ENCODE data around the gene SLC25A42. TPM values are rescaled to one million over a fixed set of nuclear protein-coding genes. Genes with fewer than 3 reads are reported as not detected.

SLC25A42 gene
- total and polyA plus RNA-seq, 2 of the 4 experiments (the other 2 are of a cell fraction), result 2.0 to 9.9 TPM

DNA sequence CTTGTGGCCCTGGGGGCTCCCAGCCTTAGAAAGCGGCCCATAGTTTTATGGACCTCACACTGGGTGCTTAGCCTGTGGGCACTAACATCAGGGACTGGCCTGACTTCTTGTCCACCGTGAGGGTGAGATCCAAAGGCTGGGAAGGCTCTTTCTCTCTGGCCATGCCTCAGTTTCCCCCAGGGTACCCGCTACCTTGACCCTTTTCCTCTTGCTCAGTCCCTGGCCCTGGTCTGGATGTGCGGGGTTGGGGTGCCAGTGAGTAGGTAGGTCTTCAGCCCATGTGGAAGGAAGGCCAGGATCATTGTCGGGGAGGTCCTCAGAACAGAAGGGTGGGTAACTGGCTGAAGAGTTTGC is 76.1 kb downstream of the SLC25A42 start:
- Histone ChIP-seq H3K9ac (ENCODE audit: low read depth, low read length) (no peak overlapping the region), H3K4me1 (ENCODE audit: control insufficient read depth, insufficient read depth, low read length) (peaks cover 6% of the 10 kb centered on the region; the same call in 1 of the 2 replicates), H2AK5ac (ENCODE audit: low read depth, low read length) (no peak overlapping the region), H2BK120ac (ENCODE audit: low read depth, low read length) (no peak overlapping the region), H4K8ac (ENCODE audit: low read depth in 2 of 2, low read length in 2 of 2) (no peak overlapping the region), H3K23ac (ENCODE audit: low read depth, low read length) (no peak overlapping the region), H3K4me2 (ENCODE audit: low read depth, low read length) (no peak overlapping the region), H2AFZ (replicated peaks; ENCODE audit: low read length, poor library complexity) (peak overlapping the region; percentile 33), H3K27me3 (ENCODE audit: control insufficient read depth, insufficient read depth, low read length) (no peaks in the 10 kb centered on the region), H3K79me1 (ENCODE audit: low read depth in 1 of 2, low read length in 2 of 2) (peaks cover 8 to 19% of the 10 kb centered on the region in 2 experiments; a peak in 3 of 4 replicates), H4K5ac (ENCODE audit: low read depth, low read length) (no peak overlapping the region), H3K27ac (ENCODE audit: insufficient read depth, low read length) (no peak overlapping the region), H3K4ac (ENCODE audit: low read depth, low read length) (no peak overlapping the region), H3K14ac (replicated peaks; ENCODE audit: low read depth, low read length) (no peak overlapping the region), H2BK15ac (ENCODE audit: low read depth, low read length) (no peak overlapping the region), H2BK5ac (ENCODE audit: low read depth, low read length, poor library complexity, severe bottlenecking) (no peak overlapping the region), H3K56ac (ENCODE audit: extremely low read depth, insufficient read depth, low read length) (no peak overlapping the region), H4K20me1 (ENCODE audit: insufficient read depth, low read length) (peaks cover 4% of the 10 kb centered on the region; the same call in 1 of the 2 replicates), H4K91ac (ENCODE audit: insufficient read depth, low read depth, low read length) (no peak overlapping the region), H3K9me1 (ENCODE audit: insufficient read depth, low read length) (no peaks in the 10 kb centered on the region), H3K9me3 (ENCODE audit: control insufficient read depth, insufficient read depth, low read length) (no peaks in the 10 kb centered on the region), H3K4me3 (ENCODE audit: insufficient read depth, low read depth, low read length) (no peak overlapping the region), H3K18ac (ENCODE audit: low read depth, low read length) (no peak overlapping the region), H2BK20ac (ENCODE audit: low read depth, low read length) (no peak overlapping the region), H2AK9ac (replicated peaks; ENCODE audit: low read depth, low read length, poor library complexity) (peak overlapping the region; percentile 70), H3K36me3 (ENCODE audit: control insufficient read depth, insufficient read depth, low read length) (no peaks in the 10 kb centered on the region)
- ATAC-seq (ENCODE audit: low read depth) (no peak), DNase-seq (no peak)
- in situ Hi-C loops (cut with MboI; ENCODE audit: low sequenced_read_pairs) (no loop called here), dilution Hi-C loops (cut with HindIII; ENCODE audit: low sequenced_read_pairs, unreplicated experiment) (no loop called here), intact Hi-C loops (cut with micrococcal nuclease) (loop anchor here (1.0 to 10.0 kb wide), 3 partner anchors 77 to 185 kb away; partner anchors contain the start of genes MAU2, SLC25A42 and SUGP1)
- CTCF ChIA-PET, result no interaction called here
- TF ChIP-seq RCOR1 (IDR thresholded peaks at IDR 0.05; ENCODE audit: insufficient replicate concordance, low read length), result no peak
- TF ChIP-seq CHD1 (IDR thresholded peaks at IDR 0.05; ENCODE audit: low read depth, low read length), result no peak
- TF ChIP-seq, protein P1, sequence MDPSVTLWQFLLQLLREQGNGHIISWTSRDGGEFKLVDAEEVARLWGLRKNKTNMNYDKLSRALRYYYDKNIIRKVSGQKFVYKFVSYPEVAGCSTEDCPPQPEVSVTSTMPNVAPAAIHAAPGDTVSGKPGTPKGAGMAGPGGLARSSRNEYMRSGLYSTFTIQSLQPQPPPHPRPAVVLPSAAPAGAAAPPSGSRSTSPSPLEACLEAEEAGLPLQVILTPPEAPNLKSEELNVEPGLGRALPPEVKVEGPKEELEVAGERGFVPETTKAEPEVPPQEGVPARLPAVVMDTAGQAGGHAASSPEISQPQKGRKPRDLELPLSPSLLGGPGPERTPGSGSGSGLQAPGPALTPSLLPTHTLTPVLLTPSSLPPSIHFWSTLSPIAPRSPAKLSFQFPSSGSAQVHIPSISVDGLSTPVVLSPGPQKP (IDR thresholded peaks at IDR 0.05; ENCODE audit: borderline replicate concordance, low read depth, low read length), result no peak
- TF ChIP-seq BHLHE40 (IDR thresholded peaks at IDR 0.05; ENCODE audit: low read depth, low read length), result no peak
- TF ChIP-seq, protein P2, sequence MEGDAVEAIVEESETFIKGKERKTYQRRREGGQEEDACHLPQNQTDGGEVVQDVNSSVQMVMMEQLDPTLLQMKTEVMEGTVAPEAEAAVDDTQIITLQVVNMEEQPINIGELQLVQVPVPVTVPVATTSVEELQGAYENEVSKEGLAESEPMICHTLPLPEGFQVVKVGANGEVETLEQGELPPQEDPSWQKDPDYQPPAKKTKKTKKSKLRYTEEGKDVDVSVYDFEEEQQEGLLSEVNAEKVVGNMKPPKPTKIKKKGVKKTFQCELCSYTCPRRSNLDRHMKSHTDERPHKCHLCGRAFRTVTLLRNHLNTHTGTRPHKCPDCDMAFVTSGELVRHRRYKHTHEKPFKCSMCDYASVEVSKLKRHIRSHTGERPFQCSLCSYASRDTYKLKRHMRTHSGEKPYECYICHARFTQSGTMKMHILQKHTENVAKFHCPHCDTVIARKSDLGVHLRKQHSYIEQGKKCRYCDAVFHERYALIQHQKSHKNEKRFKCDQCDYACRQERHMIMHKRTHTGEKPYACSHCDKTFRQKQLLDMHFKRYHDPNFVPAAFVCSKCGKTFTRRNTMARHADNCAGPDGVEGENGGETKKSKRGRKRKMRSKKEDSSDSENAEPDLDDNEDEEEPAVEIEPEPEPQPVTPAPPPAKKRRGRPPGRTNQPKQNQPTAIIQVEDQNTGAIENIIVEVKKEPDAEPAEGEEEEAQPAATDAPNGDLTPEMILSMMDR (conservative IDR thresholded peaks at IDR 0.05; ENCODE audit: low read depth, low read length), result no peak
- no peak for TF ChIP-seq POLR2A (IDR thresholded peaks at IDR 0.05; ENCODE audit: low read depth, low read length)
- TF ChIP-seq MXI1 (IDR thresholded peaks at IDR 0.05; ENCODE audit: borderline replicate concordance, low read depth, low read length), result no peak
- no peak for TF ChIP-seq MAZ (IDR thresholded peaks at IDR 0.05; ENCODE audit: borderline replicate concordance, low read depth, low read length)
- TF ChIP-seq CEBPB (IDR thresholded peaks at IDR 0.05; ENCODE audit: low read depth, low read length), result no peak
- no peak for TF ChIP-seq RAD21 (IDR thresholded peaks at IDR 0.05; ENCODE audit: low read length)
- TF ChIP-seq RFX5 (IDR thresholded peaks at IDR 0.05; ENCODE audit: low read depth, low read length), result no peak
- TF ChIP-seq NFE2L2 (IDR thresholded peaks at IDR 0.05; ENCODE audit: low read depth, low read length), result no peak
- TF ChIP-seq, protein P3, sequence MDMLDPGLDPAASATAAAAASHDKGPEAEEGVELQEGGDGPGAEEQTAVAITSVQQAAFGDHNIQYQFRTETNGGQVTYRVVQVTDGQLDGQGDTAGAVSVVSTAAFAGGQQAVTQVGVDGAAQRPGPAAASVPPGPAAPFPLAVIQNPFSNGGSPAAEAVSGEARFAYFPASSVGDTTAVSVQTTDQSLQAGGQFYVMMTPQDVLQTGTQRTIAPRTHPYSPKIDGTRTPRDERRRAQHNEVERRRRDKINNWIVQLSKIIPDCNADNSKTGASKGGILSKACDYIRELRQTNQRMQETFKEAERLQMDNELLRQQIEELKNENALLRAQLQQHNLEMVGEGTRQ (IDR thresholded peaks at IDR 0.05; ENCODE audit: low read depth, low read length), result no peak
- TF ChIP-seq SMC3 (IDR thresholded peaks at IDR 0.05; ENCODE audit: low read depth, low read length), result no peak
- TF ChIP-seq MAFK (IDR thresholded peaks at IDR 0.05; ENCODE audit: low read depth, low read length), result no peak
- TF ChIP-seq FOS (IDR thresholded peaks at IDR 0.05; ENCODE audit: low read depth, low read length), result no peak
- BruUV-seq (replicated peaks), result no TSS peak
- 50% methylated on average over 2 of the region's 5 CpGs; no CpG with 5 or more reads in 1 of the 2 experiments for WGBS, 2 experiments (ENCODE audit: extremely low coverage in 2 of 2, insufficient read length in 1 of 2)
- POLR2A ChIA-PET (ENCODE audit: unreplicated experiment), result no interaction called here
